Uterus (tissue), 4 donors: ENCODE results near the gene PGLYRP2. TPM values are rescaled to one million over a fixed set of nuclear protein-coding genes. Genes with fewer than 3 reads are reported as not detected.

Experiments
- DNase-seq, 2 donors: peaks; one replicate each; pipeline ENCODE4 v3.0.0-alpha.2; 2019 to 2020
- H3K27ac ChIP-seq, 2 donors: fragments of 200-600 bp; sonication (generic); 1 replicate in 1 of 2; 2 replicates in 1 of 2; pipeline ENCODE4 v1.5.1; 2016 to 2018
- H3K27me3 ChIP-seq, 2 donors: fragments of 200-600 bp; sonication (generic); one replicate each; pipeline ENCODE4 v1.5.1; 2018 to 2019; ENCODE audit warnings: control low read depth in 1 of 2
- H3K36me3 ChIP-seq, 2 donors: fragments of 200-600 bp; sonication (generic); one replicate each; pipeline ENCODE4 v1.5.1; 2019; ENCODE audit warnings: control low read depth in 1 of 2
- H3K4me1 ChIP-seq, 2 donors: fragments of 200-600 bp; sonication (generic); one replicate each; pipeline ENCODE4 v1.5.1; 2018 to 2019; ENCODE audit warnings: control low read depth in 1 of 2
- H3K4me3 ChIP-seq, 2 donors: fragments of 200-600 bp; sonication (generic); 1 replicate in 1 of 2; 2 replicates in 1 of 2; pipeline ENCODE4 v1.5.1; 2018 to 2019; ENCODE audit warnings: mild to moderate bottlenecking in 1 of 2
- H3K9me3 ChIP-seq, 2 donors: fragments of 200-600 bp; sonication (generic); one replicate each; pipeline ENCODE4 v1.5.1; 2019; ENCODE audit warnings: control low read depth in 1 of 2
- POLR2A ChIP-seq, 2 donors: fragments of 450-650 bp; IDR thresholded peaks; one replicate each; pipeline ENCODE4 v1.6.1; 2016; ENCODE audit warnings: antibody characterized with exemption in 2 of 2, mild to moderate bottlenecking in 1 of 2, moderate library complexity in 1 of 2
- intact Hi-C: fragments of 100-400 bp; cut with DNase I; formaldehyde crosslinking; loops from one replicate; pipeline ENCODE4 v1.15.1; 2023; ENCODE audit warnings: low total_unique reads
- total RNA-seq, 4 donors: library from RNA; depleted of rRNA in 3 of 4; stranded (reverse); fragments of >200 nt in 3 of 4; gene quantifications; one replicate each; pipeline versions ENCODE4 v1.1.0 to v1.2.4, GENCODE V29; 2014 to 2023
- TF ChIP-seq, protein P1 (sequence below), 4 experiments: fragments of 200-600 bp in 2 of 4; fragments of 450-650 bp in 2 of 4; sonication (generic) in 2 of 4; IDR thresholded peaks; one replicate each; pipeline ENCODE4 v1.5.1; 2016 to 2019; ENCODE audit warnings: antibody characterized with exemption in 4 of 4, mild to moderate bottlenecking in 2 of 4, moderate library complexity in 1 of 4
- donor health status: DM: yes; HTN: yes; CAD: no.

The PGLYRP2 gene
- total RNA-seq, 4 donors from 2014 or later = not detected

DNA sequence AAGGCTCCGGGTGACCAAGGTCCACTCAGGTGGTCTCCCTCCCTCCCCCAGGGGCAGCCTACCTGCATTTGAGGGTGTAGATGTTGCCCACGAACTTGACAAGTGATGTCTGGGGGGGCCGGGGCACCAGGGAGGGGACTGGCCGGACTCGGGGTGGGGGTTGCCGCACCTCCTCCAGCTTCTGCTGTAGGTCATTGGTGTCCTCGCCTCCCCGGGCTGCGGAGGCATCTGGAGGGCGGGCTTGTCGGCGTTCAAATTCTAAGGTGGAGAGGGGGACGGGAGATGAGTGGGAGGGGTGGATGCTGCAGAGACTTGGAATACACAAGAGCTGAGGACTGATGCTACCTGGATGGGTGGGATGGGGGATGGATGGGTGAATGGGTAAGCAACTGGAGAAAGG, 55.2 kb downstream of the PGLYRP2 start:
- no peaks in the 10 kb centered on the region for H3K36me3 ChIP-seq
- no peaks in the 10 kb centered on the region for H3K9me3 ChIP-seq
- DNase-seq = no peak
- H3K4me3 ChIP-seq = no peak overlapping the region
- intact Hi-C loops = no loop called here
- H3K4me1 ChIP-seq = no peaks in the 10 kb centered on the region
- no peak for TF ChIP-seq POLR2A (IDR thresholded peaks at IDR 0.05)
- H3K27ac ChIP-seq = no peak overlapping the region
- H3K27me3 ChIP-seq = no peaks in the 10 kb centered on the region

DNA sequence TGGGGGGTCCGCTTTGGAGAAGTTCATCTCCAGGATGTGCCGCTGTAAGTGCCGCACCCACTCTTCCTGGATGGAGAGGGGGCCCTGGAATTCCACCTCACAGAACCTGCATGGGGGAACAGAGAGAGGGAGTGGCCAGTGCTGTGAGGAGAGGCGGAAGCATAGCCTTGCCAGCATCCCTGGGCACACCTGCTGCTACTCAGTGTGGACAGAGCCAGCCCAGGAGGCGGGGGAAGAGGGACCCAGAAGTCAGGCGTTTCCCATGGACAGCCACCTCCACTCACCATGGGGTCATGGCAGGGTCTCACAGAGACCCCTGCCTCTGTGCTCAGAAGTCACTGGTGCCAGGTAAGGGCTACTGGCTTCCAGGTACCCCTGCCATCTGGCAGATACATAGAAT, 56.2 kb downstream of the PGLYRP2 start:
- no peaks in the 10 kb centered on the region for H3K36me3 ChIP-seq
- no peak for TF ChIP-seq POLR2A (IDR thresholded peaks at IDR 0.05)
- TF ChIP-seq, protein P1, sequence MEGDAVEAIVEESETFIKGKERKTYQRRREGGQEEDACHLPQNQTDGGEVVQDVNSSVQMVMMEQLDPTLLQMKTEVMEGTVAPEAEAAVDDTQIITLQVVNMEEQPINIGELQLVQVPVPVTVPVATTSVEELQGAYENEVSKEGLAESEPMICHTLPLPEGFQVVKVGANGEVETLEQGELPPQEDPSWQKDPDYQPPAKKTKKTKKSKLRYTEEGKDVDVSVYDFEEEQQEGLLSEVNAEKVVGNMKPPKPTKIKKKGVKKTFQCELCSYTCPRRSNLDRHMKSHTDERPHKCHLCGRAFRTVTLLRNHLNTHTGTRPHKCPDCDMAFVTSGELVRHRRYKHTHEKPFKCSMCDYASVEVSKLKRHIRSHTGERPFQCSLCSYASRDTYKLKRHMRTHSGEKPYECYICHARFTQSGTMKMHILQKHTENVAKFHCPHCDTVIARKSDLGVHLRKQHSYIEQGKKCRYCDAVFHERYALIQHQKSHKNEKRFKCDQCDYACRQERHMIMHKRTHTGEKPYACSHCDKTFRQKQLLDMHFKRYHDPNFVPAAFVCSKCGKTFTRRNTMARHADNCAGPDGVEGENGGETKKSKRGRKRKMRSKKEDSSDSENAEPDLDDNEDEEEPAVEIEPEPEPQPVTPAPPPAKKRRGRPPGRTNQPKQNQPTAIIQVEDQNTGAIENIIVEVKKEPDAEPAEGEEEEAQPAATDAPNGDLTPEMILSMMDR (IDR thresholded peaks at IDR 0.05) = no peak
- H3K4me3 ChIP-seq = no peak overlapping the region
- intact Hi-C loops = no loop called here
- H3K4me1 ChIP-seq = no peaks in the 10 kb centered on the region
- H3K27me3 ChIP-seq = no peaks in the 10 kb centered on the region
- no peaks in the 10 kb centered on the region for H3K9me3 ChIP-seq
- DNase-seq = no peak
- H3K27ac ChIP-seq = no peak overlapping the region

- H3K36me3 ChIP-seq = no peaks in the 10 kb centered on the region
These were observed 56.8 kb downstream of the PGLYRP2 start for GRCh38 chr19:15422296-15423075.

GRCh38 chr19:15421721-15422260, 57.5 kb downstream of the PGLYRP2 start:
- Histone ChIP-seq H3K4me3 (no peak overlapping the region), H3K4me1 (peaks cover 0 to 3% of the 10 kb centered on the region in 2 donors), H3K27me3 (no peaks in the 10 kb centered on the region), H3K27ac (no peak overlapping the region), H3K9me3 (no peaks in the 10 kb centered on the region), H3K36me3 (no peaks in the 10 kb centered on the region)
- no peak for TF ChIP-seq POLR2A (IDR thresholded peaks at IDR 0.05)
- TF ChIP-seq, protein P1 (IDR thresholded peaks at IDR 0.05) = no peak
- intact Hi-C loops = no loop called here
- DNase-seq = no peak

More at GRCh38 chr19:15422296-15423075, 56.8 kb downstream of the PGLYRP2 start:
- TF ChIP-seq POLR2A (IDR thresholded peaks at IDR 0.05) = no peak
- TF ChIP-seq, protein P1 (IDR thresholded peaks at IDR 0.05) = no peak
- DNase-seq = no peak
- H3K4me3 ChIP-seq = no peak overlapping the region
- no peaks in the 10 kb centered on the region for H3K4me1 ChIP-seq
- no peak overlapping the region for H3K27ac ChIP-seq
- intact Hi-C loops = no loop called here
- no peaks in the 10 kb centered on the region for H3K27me3 ChIP-seq
- no peaks in the 10 kb centered on the region for H3K9me3 ChIP-seq

DNA sequence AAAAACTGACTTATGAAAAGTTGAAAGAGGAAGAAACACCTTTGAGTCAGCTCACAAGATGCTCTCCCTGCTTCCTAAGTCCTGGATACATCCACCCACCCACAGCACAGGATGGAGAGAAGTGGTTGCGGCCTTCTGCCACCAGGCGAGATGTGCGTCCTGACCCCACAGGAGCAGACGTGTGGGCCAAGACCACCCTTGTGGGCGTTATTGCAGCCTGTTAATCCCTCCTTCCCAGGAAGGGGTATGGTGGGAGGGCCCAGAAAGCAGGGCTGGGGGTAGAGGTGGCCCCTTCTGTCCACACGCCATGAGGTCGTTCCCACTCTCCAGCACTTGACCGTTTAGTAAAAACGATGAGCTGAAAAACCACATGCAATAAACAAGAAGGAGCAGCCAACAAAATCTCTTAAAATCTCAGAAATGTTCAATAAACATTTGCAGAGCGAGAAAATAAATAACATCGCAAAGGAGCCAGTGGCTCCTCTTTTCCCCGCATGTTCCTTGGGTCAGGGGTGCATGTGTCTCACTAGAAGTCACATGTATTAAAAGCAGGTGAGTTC, 58.1 kb downstream of the PGLYRP2 start:
- no peak overlapping the region for H3K4me3 ChIP-seq
- H3K4me1 ChIP-seq = peaks cover 0 to 7% of the 10 kb centered on the region in 2 donors
- no peaks in the 10 kb centered on the region for H3K36me3 ChIP-seq
- no peaks in the 10 kb centered on the region for H3K9me3 ChIP-seq
- DNase-seq = no peak
- intact Hi-C loops = no loop called here
- TF ChIP-seq, protein P1 (IDR thresholded peaks at IDR 0.05) = no peak
- no peak for TF ChIP-seq POLR2A (IDR thresholded peaks at IDR 0.05)
- no peaks in the 10 kb centered on the region for H3K27me3 ChIP-seq
- no peak overlapping the region for H3K27ac ChIP-seq
